ENCODE results near the gene DNAJC8. TPM values are rescaled to one million over a fixed set of nuclear protein-coding genes. Genes with fewer than 3 reads are reported as not detected.

DNAJC8 gene
- total RNA-seq, 1 donor from 2014 or later: 61.2 TPM

DNA sequence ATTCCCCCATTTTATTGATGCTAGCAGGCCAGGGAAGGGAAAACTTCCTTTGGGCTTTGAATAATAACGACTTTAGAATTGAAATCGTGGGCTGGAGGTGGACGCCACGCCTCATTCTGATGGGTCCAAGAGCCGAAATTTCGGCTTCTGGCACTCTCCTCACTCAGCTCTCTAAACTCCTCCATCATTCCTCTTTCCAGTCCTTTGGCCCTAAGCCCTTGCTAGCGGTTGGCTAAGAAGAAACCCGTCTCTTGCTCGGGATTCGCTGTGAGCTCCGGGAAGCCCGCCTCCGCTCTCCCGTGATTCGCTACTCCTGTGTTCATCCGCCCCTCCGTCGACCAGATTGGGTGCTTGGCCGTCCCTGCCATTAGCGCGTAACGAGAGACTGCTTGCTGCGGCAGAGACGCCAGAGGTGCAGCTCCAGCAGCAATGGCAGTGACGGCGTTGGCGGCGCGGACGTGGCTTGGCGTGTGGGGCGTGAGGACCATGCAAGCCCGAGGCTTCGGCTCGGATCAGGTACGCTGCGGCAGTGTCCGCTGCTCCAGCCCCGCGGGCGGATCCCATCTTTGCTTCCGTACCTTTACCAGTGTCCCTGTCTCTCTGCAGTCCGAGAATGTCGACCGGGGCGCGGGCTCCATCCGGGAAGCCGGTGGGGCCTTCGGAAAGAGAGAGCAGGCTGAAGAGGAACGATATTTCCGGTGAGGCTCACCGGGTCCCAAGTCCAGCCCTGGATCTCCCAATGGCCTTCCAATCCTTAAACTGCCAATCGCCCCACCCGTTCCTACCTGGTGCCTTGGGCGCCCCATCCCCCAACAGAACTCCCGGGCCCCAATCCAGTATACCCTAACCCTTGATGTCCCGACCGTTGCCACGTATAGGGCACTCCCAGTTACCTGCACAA is 3.2 kb upstream of the DNAJC8 start, which contains the start of gene ATP5IF1:
ATP5IF1 (plus strand) TSS at position 370 of the 901 bp plus-strand sequence; CDS start at position 430, 60 bp downstream.
- ATAC-seq (peak; percentile 96), DNase-seq (ENCODE audit: missing footprints) (peak; percentile 99)
- intact Hi-C loops (cut with DNase I): loop anchor here (10.0 kb wide), 1 partner anchor 499 kb away; the partner anchor contains the start of gene YTHDF2

DNA sequence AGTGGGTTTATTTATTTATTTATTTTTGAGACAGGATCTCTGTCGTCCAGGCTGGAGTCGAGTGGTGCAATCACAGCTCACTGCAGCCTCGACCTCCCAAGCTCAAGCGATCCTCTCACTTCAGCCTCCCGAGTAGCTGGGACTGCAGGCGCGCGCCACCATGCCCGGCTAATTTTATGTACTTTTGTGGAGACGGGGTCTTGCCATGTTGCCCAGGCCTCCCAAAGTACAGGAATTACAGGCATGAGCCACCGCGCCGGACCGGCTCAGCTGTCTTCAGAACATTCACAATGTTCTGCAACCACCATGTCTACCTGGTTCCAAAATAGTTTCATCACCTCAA is 406 bp upstream of the DNAJC8 start:
- intact Hi-C loops (cut with DNase I): loop anchor here (10.0 kb wide), 1 partner anchor 502 kb away; the partner anchor contains the start of gene YTHDF2
- no peak for ATAC-seq
- no peak for DNase-seq (ENCODE audit: missing footprints)

DNA sequence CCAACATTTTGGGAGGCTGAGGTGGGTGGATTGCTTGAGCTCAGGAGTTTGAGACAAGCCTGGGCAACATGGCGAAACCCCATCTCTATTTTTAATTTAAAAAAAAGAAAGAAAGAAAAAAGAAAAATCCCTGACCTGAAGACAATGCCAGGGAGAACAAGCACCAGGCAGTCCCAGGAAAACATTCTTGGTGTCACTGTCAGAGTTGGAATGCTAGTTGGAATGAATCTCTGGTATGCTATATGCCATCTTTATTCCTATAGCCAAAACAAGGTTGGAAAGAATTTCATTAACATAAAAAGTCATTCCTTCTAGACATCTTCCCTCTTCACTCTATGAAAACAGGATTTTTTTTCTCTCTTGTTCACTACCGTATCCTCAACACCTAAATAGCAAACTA is 2.8 kb downstream of the DNAJC8 start:
- DNase-seq (ENCODE audit: missing footprints): no peak
- intact Hi-C loops (cut with DNase I): loop anchor here (10.0 kb wide), 1 partner anchor 505 kb away; the partner anchor contains the start of gene YTHDF2
- ATAC-seq: no peak

DNA sequence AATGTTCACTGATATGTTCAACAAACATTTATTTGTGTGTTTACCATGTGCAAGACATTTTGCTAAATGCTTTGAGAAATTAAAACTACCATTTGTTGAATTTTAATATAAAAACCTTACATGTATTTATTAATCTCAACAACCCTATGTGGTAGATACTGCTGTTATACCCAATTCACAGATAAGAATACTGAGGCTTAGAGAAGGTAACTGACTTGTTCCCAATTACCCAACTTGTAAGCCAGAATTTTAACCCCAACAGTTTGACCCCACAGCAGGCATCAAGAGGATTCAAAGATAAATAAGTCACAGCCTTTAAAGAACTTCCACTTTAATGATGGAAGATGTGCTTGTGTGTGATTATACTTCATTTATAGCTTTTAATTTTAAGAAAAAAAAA is 3.7 kb downstream of the DNAJC8 start:
- ATAC-seq (no peak), DNase-seq (ENCODE audit: missing footprints) (no peak)

DNA sequence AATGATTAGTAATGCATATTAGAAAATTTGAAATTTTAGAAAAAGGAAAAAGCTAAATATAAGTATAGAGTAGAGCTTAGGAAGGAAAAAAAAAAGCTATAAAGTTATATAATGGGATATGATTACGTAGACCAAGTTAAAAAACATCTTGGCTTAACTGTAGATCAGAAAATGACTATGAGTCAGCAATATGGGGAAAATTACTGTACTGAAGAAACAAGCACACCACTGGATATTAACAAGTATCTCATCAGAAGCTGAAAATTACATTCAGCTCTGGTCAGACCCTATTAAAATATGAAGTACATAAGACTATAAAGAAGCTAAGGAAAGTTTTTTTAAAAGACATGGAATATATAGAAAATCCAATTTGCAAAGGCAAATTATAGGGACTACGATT is 19.5 kb downstream of the DNAJC8 start:
- DNase-seq (ENCODE audit: missing footprints): no peak
- intact Hi-C loops (cut with DNase I): no loop called here
- ATAC-seq: no peak

More for the DNA sequence above, 3.7 kb downstream of the DNAJC8 start:
- intact Hi-C loops (cut with DNase I): no loop called here

DNA sequence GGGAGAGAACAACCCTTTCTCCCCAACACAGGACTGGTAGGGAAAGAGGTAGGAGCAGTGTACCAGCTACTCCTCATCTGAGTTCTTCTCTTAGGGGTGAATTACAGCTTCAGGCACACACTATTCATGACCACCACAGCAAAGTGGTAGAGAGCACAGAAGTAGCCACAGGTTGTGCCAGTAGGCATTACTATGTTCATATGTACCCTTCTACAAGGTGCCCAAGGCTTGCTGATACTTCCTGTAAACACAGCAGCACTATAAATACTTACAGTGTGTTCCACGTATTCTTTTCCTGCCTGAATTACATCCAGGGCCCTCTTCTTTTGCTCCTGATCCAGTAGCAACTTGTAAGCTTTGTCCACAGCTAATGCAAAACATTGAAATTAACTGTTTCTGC is 23.1 kb downstream of the DNAJC8 start:
- intact Hi-C loops (cut with DNase I): loop anchor here (1.0 to 5.0 kb wide), 2 partner anchors 118 to 352 kb away; no protein-coding TSS in a partner anchor
- ATAC-seq (no peak), DNase-seq (ENCODE audit: missing footprints) (no peak)

DNA sequence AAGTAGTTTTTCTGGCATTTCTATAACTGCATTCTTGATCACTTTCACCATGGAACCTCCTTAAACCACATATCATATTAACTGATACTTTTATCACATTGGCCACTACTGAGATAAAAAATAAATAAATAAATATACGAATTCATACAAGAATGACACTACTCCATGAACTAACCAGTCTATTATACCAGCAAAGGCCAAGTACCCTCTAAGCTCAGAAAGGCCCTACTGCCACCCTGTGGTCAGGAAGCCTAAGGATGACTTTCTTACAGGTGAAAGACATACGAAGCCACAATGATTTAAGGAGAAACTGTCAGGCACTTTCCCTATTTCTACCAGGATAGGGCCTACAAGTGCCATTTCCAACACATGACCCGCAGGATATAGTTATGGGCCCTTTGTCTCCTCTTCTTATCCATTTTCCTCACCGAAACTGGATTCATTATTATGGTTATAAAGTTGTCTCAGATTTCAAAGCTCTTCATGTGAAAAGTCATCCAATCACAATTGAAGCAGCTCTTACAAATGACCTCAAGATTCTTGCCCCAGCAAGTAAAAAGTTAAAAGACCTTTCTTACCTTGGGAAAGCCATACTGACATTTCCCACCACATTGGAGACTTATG is 23.9 kb downstream of the DNAJC8 start:
- intact Hi-C loops (cut with DNase I): loop anchor here (1.0 to 5.0 kb wide), 2 partner anchors 118 to 352 kb away; no protein-coding TSS in a partner anchor
- no peak for DNase-seq (ENCODE audit: missing footprints)
- ATAC-seq: peak; percentile 67

DNA sequence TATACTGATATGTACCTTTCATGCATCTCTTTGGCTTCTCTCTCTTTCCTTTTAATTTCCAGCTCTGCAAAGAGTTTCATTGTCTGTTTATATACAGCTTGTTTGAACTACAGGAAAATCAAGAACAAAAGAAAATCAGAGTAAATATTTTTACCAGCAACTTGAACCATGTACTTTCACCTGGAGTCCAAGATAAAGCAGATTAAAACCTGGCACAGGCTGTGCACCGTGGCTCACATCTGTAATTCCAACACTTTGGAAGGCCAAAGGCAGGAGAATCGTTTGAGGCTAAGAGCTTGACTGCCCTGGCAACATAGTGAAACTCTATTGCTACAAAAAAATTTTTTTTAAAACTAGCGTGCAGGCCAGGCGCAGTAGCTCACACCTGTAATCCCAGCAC is 27.6 kb downstream of the DNAJC8 start:
- no peak for DNase-seq (ENCODE audit: missing footprints)
- intact Hi-C loops (cut with DNase I): loop anchor here (5.0 kb wide), 1 partner anchor 348 kb away; no protein-coding TSS in a partner anchor
- ATAC-seq: no peak

DNA sequence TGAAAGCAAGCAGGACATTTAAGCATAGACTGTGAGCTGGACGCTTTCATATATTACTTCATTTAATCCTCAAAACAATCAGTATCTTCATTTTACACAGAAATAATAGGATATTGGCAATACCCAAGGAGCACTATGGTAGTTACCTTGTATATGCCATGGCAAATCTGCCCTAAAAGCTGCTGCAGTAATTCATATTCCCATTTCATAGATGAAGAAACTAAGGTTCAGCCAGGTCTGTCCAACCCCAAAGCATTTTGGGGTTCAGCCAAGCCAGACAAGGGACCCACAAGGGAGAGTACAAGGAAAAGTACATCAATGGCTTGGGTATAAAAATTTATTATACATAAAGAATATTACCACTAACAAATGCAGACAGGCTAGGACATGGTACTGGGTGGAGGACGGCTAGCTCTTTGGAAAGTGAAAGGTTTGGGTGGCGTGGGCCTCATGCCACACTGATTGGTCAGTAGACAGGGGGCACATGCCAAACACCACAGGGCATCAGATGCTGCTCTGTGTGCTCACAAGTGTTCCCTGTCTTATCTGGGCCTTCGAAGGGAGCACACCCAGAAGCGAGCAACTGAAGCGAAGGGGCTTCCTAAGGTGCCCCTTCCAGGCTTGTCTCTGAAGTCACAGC is 32.5 kb downstream of the DNAJC8 start:
- DNase-seq (ENCODE audit: missing footprints): no peak
- intact Hi-C loops (cut with DNase I): no loop called here

DNA sequence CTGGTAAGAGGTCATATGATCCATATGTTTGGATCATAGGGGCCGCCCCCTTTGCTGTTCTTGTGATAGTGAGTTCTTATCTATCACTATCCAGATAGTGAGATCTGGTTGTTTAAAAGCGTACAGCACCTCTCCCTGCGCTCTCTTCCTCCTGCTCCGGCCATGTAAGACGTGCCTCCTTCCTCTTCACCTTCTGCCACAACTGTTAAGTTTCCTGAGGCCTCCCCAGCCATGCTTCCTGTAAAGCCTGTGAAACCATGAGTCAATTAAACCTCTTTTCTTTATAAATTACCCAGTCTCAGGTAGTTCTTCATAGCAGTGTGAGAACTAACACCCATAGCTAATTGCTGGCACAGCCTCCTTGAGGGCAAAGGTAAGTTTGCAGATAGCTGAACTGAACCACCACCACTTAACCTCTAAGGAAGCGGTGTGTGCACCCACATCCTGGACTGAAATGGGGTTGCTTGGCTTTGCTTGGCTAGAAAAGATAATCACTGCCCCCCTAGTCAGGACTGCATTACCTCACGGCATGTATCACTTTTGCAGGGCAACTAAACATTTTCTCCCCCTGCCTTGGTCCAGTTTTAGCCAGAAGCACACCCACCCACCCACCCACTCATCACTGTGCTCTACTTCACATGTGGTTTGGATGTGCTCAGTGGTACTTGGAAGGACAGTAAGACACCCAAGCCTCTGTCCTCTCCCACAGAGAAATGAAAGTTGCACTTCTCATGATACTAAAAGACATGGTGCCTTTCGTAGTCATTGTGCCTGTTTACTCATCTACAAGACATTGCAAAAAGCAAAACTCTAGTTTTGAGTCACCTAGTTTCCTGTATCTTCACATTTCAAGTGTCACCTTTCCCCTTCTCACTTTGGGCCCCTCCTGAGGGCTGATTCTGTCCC is 33.2 kb downstream of the DNAJC8 start:
- intact Hi-C loops (cut with DNase I): no loop called here
- no peak for DNase-seq (ENCODE audit: missing footprints)
- ATAC-seq: no peak

More for the DNA sequence above, 32.5 kb downstream of the DNAJC8 start:
- no peak for ATAC-seq

DNA sequence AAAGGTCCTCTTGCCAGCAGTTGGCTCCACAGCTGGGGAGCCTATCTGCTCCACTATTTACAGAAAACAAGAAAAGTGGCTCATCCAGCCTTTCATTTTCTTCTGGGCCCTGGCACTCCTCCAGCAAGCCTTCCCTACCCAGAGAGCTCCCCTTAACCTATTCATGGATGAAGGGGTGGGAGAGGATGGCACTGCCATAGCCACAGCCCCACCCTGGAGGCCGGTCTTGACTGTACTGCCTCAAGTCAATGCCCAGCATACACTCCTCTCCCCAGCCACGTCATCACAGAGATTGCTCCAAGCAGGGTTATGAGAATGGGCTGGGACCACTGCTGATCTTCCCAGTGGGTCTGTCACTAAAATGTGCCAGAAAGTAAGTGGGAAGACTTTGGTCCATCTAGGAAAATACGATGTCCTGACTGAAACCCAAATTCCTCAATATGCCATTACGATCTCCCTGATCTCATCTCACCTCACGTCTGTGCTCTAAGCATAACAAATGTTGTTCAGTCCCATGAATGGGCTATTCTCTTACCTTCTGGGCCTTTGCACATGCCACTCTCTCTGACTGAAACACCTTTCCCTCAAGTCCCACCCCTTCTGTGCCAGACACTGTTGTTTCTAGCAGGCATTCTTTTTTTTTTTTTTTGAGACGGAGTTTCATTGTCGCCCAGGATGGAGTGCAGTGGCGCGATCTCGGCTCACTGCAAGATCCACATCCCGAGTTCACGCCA is 35.0 kb downstream of the DNAJC8 start:
- intact Hi-C loops (cut with DNase I): no loop called here
- DNase-seq (ENCODE audit: missing footprints) (no peak), ATAC-seq (no peak)

DNA sequence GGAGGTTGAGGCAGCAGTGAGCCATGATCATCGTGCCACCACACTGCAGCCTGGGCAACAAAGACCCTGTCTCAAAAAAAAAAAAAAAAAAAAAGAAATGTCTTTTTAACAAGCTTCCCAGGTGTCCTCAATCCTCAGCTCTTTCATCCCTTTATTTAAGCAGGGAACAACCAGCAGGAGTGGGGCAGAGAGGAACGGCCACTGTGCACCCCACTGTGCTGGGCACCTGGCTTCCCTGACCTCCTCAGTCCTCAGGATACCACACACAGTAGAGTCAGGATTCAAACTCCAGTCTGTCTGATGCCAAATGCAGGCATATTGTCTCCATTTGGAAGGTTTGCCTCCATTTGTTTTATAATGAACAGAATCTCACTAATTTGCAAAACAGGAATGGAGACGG is 36.5 kb downstream of the DNAJC8 start:
- no peak for ATAC-seq
- intact Hi-C loops (cut with DNase I): no loop called here
- DNase-seq (ENCODE audit: missing footprints): no peak

DNA sequence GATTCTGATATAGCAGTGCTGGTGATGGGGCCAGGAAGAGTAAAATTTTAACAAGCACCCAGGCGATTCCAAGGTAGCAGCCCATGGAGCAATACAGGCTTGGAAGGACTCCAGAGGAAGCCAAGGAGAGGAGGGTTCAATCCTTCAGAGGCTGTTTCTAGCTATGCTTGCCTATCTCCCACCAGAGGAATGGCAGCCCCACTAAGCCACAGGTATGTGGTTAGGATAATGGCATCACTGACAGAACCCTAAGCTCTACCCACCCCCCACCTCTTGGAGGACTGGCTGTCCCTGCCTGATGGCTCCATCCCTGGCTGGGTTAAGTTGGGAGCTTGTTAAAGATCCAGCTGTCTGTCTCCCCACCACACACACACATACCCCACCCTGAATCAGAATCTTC is 37.0 kb downstream of the DNAJC8 start:
- intact Hi-C loops (cut with DNase I): no loop called here
- DNase-seq (ENCODE audit: missing footprints) (no peak), ATAC-seq (no peak)

DNA sequence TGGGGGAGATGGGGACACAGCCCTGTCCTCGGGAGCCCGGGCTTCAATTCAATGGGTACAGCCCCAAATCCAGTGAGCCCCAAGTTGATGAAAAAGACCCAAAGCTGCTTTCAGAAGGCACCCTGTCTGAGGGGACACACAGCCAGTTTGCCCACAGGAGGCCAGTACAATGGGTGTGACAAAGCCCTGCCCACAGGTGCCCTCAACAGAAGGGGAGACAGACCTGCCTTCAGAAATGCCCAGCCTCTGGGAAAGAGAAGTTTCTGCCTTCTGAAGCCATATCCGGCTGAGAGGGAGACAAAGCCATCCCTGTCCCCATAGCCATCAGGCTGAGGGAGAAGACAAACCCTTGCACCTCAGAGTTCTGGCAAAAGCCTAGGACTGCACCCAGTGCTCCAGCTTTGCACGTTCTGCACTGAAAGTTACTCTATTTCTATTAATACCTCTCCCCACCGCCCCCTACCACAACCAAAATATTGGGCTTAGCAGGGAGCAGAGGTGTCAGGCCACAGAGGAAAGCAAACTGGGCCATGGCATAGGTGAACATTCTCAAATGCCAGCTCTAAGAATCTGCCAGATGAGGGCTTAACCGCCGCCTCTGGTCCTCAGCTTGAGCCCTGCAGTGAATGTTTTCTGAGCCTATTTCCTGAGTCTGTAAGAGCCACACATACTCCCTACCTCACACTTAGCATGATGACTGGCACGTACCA is 38.3 kb downstream of the DNAJC8 start:
- intact Hi-C loops (cut with DNase I): no loop called here
- ATAC-seq (no peak), DNase-seq (ENCODE audit: missing footprints) (no peak)

DNA sequence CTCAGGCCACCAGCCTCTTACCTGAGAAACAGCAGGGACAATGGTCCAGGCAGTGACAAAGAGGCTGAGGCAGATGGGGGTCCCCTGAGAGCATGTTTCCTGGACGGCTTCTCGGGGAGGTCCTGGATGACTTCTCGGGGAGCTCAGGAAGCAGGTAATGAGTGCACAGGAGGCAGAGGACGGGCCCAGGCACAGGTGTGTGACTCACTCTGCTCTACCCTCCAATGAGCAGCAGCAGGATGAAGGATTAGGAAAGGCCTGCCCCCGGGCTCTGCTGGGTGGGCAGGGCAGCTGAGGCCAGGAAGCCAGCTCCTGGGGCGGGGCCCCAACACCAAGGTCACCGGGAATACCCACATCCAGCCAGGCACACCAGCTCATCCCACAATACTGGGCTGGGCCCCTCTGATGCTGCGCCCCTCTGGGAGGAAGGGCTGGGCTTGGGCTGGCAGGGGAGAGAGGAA is 39.1 kb downstream of the DNAJC8 start:
- intact Hi-C loops (cut with DNase I): no loop called here
- DNase-seq (ENCODE audit: missing footprints) (no peak), ATAC-seq (no peak)

DNA sequence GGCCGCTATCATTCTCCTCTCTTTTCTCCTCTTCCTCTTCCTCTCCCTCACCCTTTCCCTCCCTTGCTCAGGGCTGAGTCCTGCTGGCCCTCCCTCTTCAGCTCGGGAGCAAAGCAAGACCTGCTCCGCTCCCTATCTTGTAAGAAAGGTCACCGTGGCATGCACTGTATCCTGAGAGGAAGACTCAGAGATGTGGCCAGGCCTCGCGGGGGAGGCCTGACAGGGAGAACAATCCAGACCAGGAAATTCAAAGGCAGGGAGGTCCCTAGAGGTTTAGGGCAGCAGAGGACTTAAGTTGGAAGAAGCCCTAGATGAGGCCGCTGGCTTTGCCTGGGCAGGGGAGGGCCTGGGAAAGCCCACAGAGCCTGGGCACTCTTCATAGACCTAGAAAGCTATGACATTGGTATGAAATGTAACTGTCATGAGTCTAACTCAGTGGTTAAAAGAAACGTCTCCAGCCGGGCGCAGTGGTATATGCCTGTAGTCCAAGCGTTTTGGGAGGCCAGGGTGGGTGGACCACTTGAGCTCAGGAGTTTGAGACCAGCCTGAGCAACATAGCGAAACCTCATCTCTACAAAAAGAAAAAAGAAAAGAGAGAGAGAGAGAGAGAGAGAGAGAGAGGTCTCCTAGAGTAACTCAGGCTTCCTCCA is 41.7 kb downstream of the DNAJC8 start:
- intact Hi-C loops (cut with DNase I): no loop called here
- ATAC-seq (no peak), DNase-seq (ENCODE audit: missing footprints) (no peak)
